B cell (primary cell): Measurements from ENCODE around the gene ARMCX4. TPM values are rescaled to one million over a fixed set of nuclear protein-coding genes. Genes with fewer than 3 reads are reported as not detected.

ENCODE experiments used
- ATAC-seq: fragments of 200-7000 bp; cut with Tn5 transposase; one replicate; pipeline ENCODE4 v1.10.0; 2021; ENCODE audit warnings: low read depth, mild to moderate bottlenecking, moderate number of reproducible peaks, moderate library complexity
- CTCF ChIA-PET: fragments of 350-600 bp; sonication (Branson Sonifier 250); formaldehyde crosslinking; loops from one replicate; lab custom pipeline; 2021; ENCODE audit warnings: antibody characterized with exemption, inconsistent platforms; lab: Charles Lee
- POLR2A ChIA-PET: fragments of 350-600 bp; sonication (Branson Sonifier 250); formaldehyde crosslinking; loops from one replicate; lab custom pipeline; 2021; ENCODE audit warnings: antibody characterized with exemption; lab: Charles Lee
- DNase-seq: peaks from one replicate; pipeline ENCODE4 v3.0.0; 2013
- H2AFZ ChIP-seq: 2 replicates; pipeline ENCODE4 v1.6.1; 2012; ENCODE audit warnings: mild to moderate bottlenecking, low read depth, low read length; ENCODE audit not compliant: insufficient read depth, poor library complexity, severe bottlenecking
- H3K27ac ChIP-seq, 2 donors: 1 replicate in 1 of 2; 2 replicates in 1 of 2; pipeline ENCODE4 v1.5.1; 2012 to 2013; ENCODE audit warnings: low read length in 2 of 2, mild to moderate bottlenecking in 2 of 2, moderate library complexity in 1 of 2
- H3K27me3 ChIP-seq, 4 experiments: fragments of 200-600 bp in 1 of 4; sonication (generic) in 1 of 4; replicated peaks in 1 of 4; 1 replicate in 2 of 4; 2 replicates in 2 of 4; pipeline versions ENCODE4 v1.6.1 to v1.7.0; 2013 to 2016; ENCODE audit warnings: low read length in 3 of 4, mild to moderate bottlenecking in 2 of 4, mixed read lengths in 1 of 4, moderate library complexity in 1 of 4; ENCODE audit not compliant: insufficient read depth in 4 of 4, control insufficient read depth in 3 of 4; ENCODE audit errors: control extremely low read depth in 1 of 4
- H3K36me3 ChIP-seq, 2 experiments: replicated peaks in 1 of 2; 1 replicate in 1 of 2; 2 replicates in 1 of 2; pipeline versions ENCODE4 v1.6.1 to v1.7.1; 2013; ENCODE audit warnings: low read length in 1 of 2; ENCODE audit not compliant: insufficient read depth in 2 of 2, control insufficient read depth in 1 of 2; ENCODE audit errors: control extremely low read depth in 1 of 2, extremely low read depth in 1 of 2
- H3K4me1 ChIP-seq, 2 donors: fragments of 200-600 bp in 1 of 2; sonication (generic) in 1 of 2; 1 replicate in 1 of 2; 2 replicates in 1 of 2; pipeline versions ENCODE4 v1.5.1 to v1.6.1; 2013 to 2017; ENCODE audit warnings: low read length in 2 of 2; ENCODE audit not compliant: control insufficient read depth in 2 of 2, insufficient read depth in 2 of 2
- H3K4me2 ChIP-seq: replicated peaks from 2 replicates; pipeline ENCODE3; 2012; ENCODE audit warnings: mild to moderate bottlenecking, low read depth, low read length; ENCODE audit not compliant: poor library complexity, severe bottlenecking
- H3K4me3 ChIP-seq, 5 experiments: fragments of 200-600 bp in 1 of 5; sonication (generic) in 1 of 5; 1 replicate in 3 of 5; 2 replicates in 2 of 5; pipeline versions ENCODE4 v1.5.1 to v1.7.0; 2011 to 2016; ENCODE audit warnings: low read length in 4 of 5, mild to moderate bottlenecking in 4 of 5, low read depth in 2 of 5, control low read depth in 1 of 5, moderate library complexity in 1 of 5; ENCODE audit not compliant: insufficient read depth in 1 of 5; ENCODE audit errors: control extremely low read depth in 1 of 5, extremely low read depth in 1 of 5
- H3K79me2 ChIP-seq: fragments of 200-600 bp; sonication (generic); one replicate; pipeline ENCODE4 v1.6.0; 2016; ENCODE audit warnings: low read length; ENCODE audit not compliant: control insufficient read depth, insufficient read depth
- H3K9ac ChIP-seq: fragments of 200-600 bp; sonication (generic); 2 replicates; pipeline ENCODE4 v1.6.1; 2017; ENCODE audit warnings: mild to moderate bottlenecking, low read length, moderate library complexity
- H3K9me3 ChIP-seq, 3 donors: one replicate each; pipeline versions ENCODE4 v1.6.1 to v1.7.1; 2013; ENCODE audit warnings: low read length in 2 of 3; ENCODE audit not compliant: control insufficient read depth in 2 of 3, insufficient read depth in 1 of 3; ENCODE audit errors: control extremely low read depth in 1 of 3
- H4K20me1 ChIP-seq: 2 replicates; pipeline ENCODE4 v1.6.0; 2012; ENCODE audit warnings: mild to moderate bottlenecking, low read length; ENCODE audit not compliant: insufficient read depth, control insufficient read depth, poor library complexity, severe bottlenecking
- H3K27ac Mint-ChIP-seq: one replicate; pipeline ENCODE4 v1.8.0; 2021; ENCODE audit warnings: mixed read lengths
- H3K27me3 Mint-ChIP-seq: one replicate; pipeline ENCODE4 v1.8.0; 2021; ENCODE audit warnings: mixed read lengths
- H3K4me1 Mint-ChIP-seq: one replicate; pipeline ENCODE4 v1.8.0; 2021; ENCODE audit warnings: mixed read lengths
- H3K4me3 Mint-ChIP-seq: one replicate; pipeline ENCODE4 v1.8.0; 2021; ENCODE audit warnings: mixed read lengths
- H3K9me3 Mint-ChIP-seq: one replicate; pipeline ENCODE4 v1.8.0; 2022; ENCODE audit warnings: mixed read lengths; ENCODE audit not compliant: insufficient read depth
- EZH2 ChIP-seq: IDR thresholded peaks from 2 replicates; pipeline ENCODE4 v1.6.1; 2012; ENCODE audit warnings: borderline replicate concordance, low read depth, mild to moderate bottlenecking, moderate library complexity, low read length; ENCODE audit not compliant: insufficient read depth, poor library complexity, severe bottlenecking
- WGBS: methylation state at CpG from one replicate; pipeline ENCODE4 v1.1.5; 2013; ENCODE audit warnings: missing lambda C conversion rate; ENCODE audit not compliant: insufficient coverage; 5-methylcytosine and 5-hydroxymethylcytosine counted together
- intact Hi-C: fragments of 100-400 bp; cut with micrococcal nuclease; formaldehyde crosslinking; loops from one replicate; pipeline ENCODE4 v1.10.0; 2022
- polyA plus RNA-seq: library from polyadenylated mRNA; depleted of rRNA; stranded (reverse); fragments of >200 nt; gene quantifications from 2 replicates; pipeline ENCODE4 v1.2.3, GENCODE V29; 2012
- total RNA-seq, 2 donors: library from RNA; stranded (reverse); fragments of 120-200 nt in 1 of 2; gene quantifications; 1 replicate in 1 of 2; 2 replicates in 1 of 2; pipeline versions ENCODE4 v1.2.3 to v1.2.4, GENCODE V29; 2013 to 2022
- TF ChIP-seq, protein P1 (sequence below): fragments of 200-600 bp; IDR thresholded peaks from one replicate; pipeline ENCODE4 v1.8.0; 2022; ENCODE audit warnings: antibody characterized with exemption, mild to moderate bottlenecking

The ARMCX4 gene
- total and polyA plus RNA-seq, 2 donors (not counting 1 experiment from before 2014, with no cell fraction given) = 2.1 to 8.2 TPM

- no peak overlapping the region for H3K27ac Mint-ChIP-seq
- H3K4me1 Mint-ChIP-seq = peaks cover 3% of the 10 kb centered on the region
- H3K36me3 ChIP-seq = no peaks in the 10 kb centered on the region
- no peak overlapping the region for H3K4me3 ChIP-seq
- DNase-seq (no peak), ATAC-seq (no peak)
- no peaks in the 10 kb centered on the region for H3K27me3 ChIP-seq
- no peak for TF ChIP-seq EZH2
- TF ChIP-seq, protein P1, sequence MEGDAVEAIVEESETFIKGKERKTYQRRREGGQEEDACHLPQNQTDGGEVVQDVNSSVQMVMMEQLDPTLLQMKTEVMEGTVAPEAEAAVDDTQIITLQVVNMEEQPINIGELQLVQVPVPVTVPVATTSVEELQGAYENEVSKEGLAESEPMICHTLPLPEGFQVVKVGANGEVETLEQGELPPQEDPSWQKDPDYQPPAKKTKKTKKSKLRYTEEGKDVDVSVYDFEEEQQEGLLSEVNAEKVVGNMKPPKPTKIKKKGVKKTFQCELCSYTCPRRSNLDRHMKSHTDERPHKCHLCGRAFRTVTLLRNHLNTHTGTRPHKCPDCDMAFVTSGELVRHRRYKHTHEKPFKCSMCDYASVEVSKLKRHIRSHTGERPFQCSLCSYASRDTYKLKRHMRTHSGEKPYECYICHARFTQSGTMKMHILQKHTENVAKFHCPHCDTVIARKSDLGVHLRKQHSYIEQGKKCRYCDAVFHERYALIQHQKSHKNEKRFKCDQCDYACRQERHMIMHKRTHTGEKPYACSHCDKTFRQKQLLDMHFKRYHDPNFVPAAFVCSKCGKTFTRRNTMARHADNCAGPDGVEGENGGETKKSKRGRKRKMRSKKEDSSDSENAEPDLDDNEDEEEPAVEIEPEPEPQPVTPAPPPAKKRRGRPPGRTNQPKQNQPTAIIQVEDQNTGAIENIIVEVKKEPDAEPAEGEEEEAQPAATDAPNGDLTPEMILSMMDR = no peak
- H3K9me3 Mint-ChIP-seq = peaks cover 5% of the 10 kb centered on the region
- no peak overlapping the region for H3K4me2 ChIP-seq
- POLR2A ChIA-PET = no interaction called here
- no peaks in the 10 kb centered on the region for H3K27me3 Mint-ChIP-seq
- H3K9ac ChIP-seq = no peak overlapping the region
- H3K79me2 ChIP-seq = no peaks in the 10 kb centered on the region
- no peaks in the 10 kb centered on the region for H3K4me1 ChIP-seq
- intact Hi-C loops = no loop called here
- WGBS = 88% methylated on average over 1 of the region's 2 CpGs
- H3K27ac ChIP-seq = no peak overlapping the region
- H2AFZ ChIP-seq = no peak overlapping the region
- H3K9me3 ChIP-seq = no peaks in the 10 kb centered on the region
- no peak overlapping the region for H3K4me3 Mint-ChIP-seq
- H4K20me1 ChIP-seq = no peaks in the 10 kb centered on the region
- CTCF ChIA-PET = no interaction called here
Measured at GRCh38 chrX:101450961-101451360, 34.3 kb upstream of the ARMCX4 start.

GRCh38 chrX:101452056-101452455, 33.2 kb upstream of the ARMCX4 start:
- Mint-ChIP-seq H3K27ac (no peak overlapping the region), H3K27me3 (no peaks in the 10 kb centered on the region), H3K9me3 (peaks cover 5% of the 10 kb centered on the region), H3K4me3 (no peak overlapping the region), H3K4me1 (no peaks in the 10 kb centered on the region)
- no peaks in the 10 kb centered on the region for H4K20me1 ChIP-seq
- no peak overlapping the region for H3K27ac ChIP-seq
- DNase-seq = no peak
- H3K4me2 ChIP-seq = no peak overlapping the region
- no peaks in the 10 kb centered on the region for H3K27me3 ChIP-seq
- CTCF ChIA-PET = no interaction called here
- ATAC-seq = no peak
- intact Hi-C loops = no loop called here
- no peaks in the 10 kb centered on the region for H3K79me2 ChIP-seq
- H3K36me3 ChIP-seq = no peaks in the 10 kb centered on the region
- WGBS = no CpG with 5 or more reads among the region's 3 CpGs
- no peak overlapping the region for H3K9ac ChIP-seq
- no peaks in the 10 kb centered on the region for H3K9me3 ChIP-seq
- H2AFZ ChIP-seq = no peak overlapping the region
- POLR2A ChIA-PET = no interaction called here
- TF ChIP-seq, protein P1 = no peak
- TF ChIP-seq EZH2 = no peak
- no peak overlapping the region for H3K4me3 ChIP-seq
- no peaks in the 10 kb centered on the region for H3K4me1 ChIP-seq
